Lower lobe of right lung (tissue), 2 donors: ENCODE results near the gene TSPAN5. TPM values are rescaled to one million over a fixed set of nuclear protein-coding genes. Genes with fewer than 3 reads are reported as not detected.

Source experiments
- ATAC-seq, 2 donors: fragments of 200-7000 bp; cut with Tn5 transposase; one replicate each; pipeline ENCODE4 v1.9.1; 2020 to 2022; ENCODE audit warnings: mild to moderate bottlenecking in 2 of 2, moderate library complexity in 2 of 2
- DNase-seq: peaks from one replicate; pipeline ENCODE4 v3.0.0-alpha.2; 2020
- H3K27ac ChIP-seq: fragments of 200-600 bp; one replicate; pipeline ENCODE4 v1.8.0; 2022
- H3K27me3 ChIP-seq: fragments of 200-600 bp; one replicate; pipeline ENCODE4 v1.8.0; 2022; ENCODE audit warnings: low read depth
- H3K36me3 ChIP-seq: fragments of 200-600 bp; one replicate; pipeline ENCODE4 v1.8.0; 2022; ENCODE audit warnings: mild to moderate bottlenecking
- H3K4me1 ChIP-seq: fragments of 200-600 bp; one replicate; pipeline ENCODE4 v1.8.0; 2022
- H3K4me3 ChIP-seq: fragments of 200-600 bp; one replicate; pipeline ENCODE4 v1.8.0; 2022; ENCODE audit warnings: mild to moderate bottlenecking
- H3K9me3 ChIP-seq: fragments of 200-600 bp; one replicate; pipeline ENCODE4 v1.8.0; 2022
- CTCF ChIP-seq: fragments of 200-600 bp; IDR thresholded peaks from one replicate; pipeline ENCODE4 v1.8.0; 2022; ENCODE audit warnings: antibody characterized with exemption, mild to moderate bottlenecking
- intact Hi-C: fragments of 100-400 bp; cut with DNase I; formaldehyde crosslinking; loops from one replicate; pipeline ENCODE4 v1.11.0; 2022
- total RNA-seq: library from RNA; stranded (reverse); fragmentation: NEBNext Ultra II Directional; extraction: Animal tissue kit (Norgen Biotek cat#: 25700); gene quantifications from one replicate; pipeline ENCODE4 v1.2.1, GENCODE V29; 2021
- donor health status: DM: no; HTN: yes; CAD: no; lungs with severe emphysema.

TSPAN5 gene
- total RNA-seq, 1 donor from 2014 or later, result 5.7 TPM

GRCh38 chr4:98544818-98545414 lies 113.5 kb downstream of the TSPAN5 start:
- no peak for TF ChIP-seq CTCF
- ATAC-seq, result no peak
- no peak overlapping the region for H3K4me3 ChIP-seq
- H3K4me1 ChIP-seq, result no peaks in the 10 kb centered on the region
- no peaks in the 10 kb centered on the region for H3K36me3 ChIP-seq
- no peak overlapping the region for H3K27ac ChIP-seq
- intact Hi-C loops, result no loop called here
- no peaks in the 10 kb centered on the region for H3K27me3 ChIP-seq
- DNase-seq, result no peak
- no peaks in the 10 kb centered on the region for H3K9me3 ChIP-seq

DNA sequence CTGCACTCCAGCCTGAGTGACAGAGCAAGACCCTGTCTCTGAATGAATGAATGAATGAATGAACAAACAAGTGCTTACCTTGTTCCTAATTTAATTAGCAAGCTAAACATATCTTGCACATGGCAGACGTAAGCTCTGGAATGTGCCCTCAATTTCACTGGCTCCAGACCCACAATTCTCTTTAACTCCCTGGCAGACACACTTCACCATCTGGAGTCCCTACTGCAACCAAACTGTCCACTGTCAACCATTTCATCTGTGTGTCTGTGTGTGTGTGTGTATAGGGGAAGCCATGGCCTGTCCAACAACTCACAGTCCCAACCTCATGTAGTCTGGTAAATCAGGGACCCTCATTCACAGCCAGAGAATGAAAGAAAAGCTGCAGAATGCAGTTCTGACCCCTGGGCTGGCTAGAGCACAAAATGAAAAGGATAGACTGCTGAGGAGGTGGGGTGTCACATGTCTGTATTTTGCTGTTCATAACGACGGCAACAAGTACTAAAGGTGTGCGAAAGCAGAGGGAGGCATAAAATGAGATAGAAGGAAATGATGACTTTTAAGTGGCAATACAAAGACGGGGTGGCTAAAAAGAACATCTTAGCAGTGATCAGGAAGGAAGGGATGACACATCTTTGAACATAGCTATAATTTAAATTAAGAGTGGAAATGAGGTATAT lies 114.1 kb downstream of the TSPAN5 start:
- Histone ChIP-seq H3K9me3 (no peaks in the 10 kb centered on the region), H3K27me3 (no peaks in the 10 kb centered on the region), H3K27ac (no peak overlapping the region), H3K4me3 (no peak overlapping the region), H3K4me1 (no peaks in the 10 kb centered on the region), H3K36me3 (no peaks in the 10 kb centered on the region)
- intact Hi-C loops, result no loop called here
- no peak for TF ChIP-seq CTCF
- no peak for ATAC-seq
- no peak for DNase-seq

GRCh38 chr4:98542011-98542410 lies 116.4 kb downstream of the TSPAN5 start:
- no peaks in the 10 kb centered on the region for H3K36me3 ChIP-seq
- H3K9me3 ChIP-seq, result no peaks in the 10 kb centered on the region
- no peak overlapping the region for H3K4me3 ChIP-seq
- DNase-seq (no peak), ATAC-seq (no peak)
- H3K4me1 ChIP-seq, result no peaks in the 10 kb centered on the region
- no peak for TF ChIP-seq CTCF
- no peaks in the 10 kb centered on the region for H3K27me3 ChIP-seq
- intact Hi-C loops, result no loop called here
- H3K27ac ChIP-seq, result no peak overlapping the region

DNA sequence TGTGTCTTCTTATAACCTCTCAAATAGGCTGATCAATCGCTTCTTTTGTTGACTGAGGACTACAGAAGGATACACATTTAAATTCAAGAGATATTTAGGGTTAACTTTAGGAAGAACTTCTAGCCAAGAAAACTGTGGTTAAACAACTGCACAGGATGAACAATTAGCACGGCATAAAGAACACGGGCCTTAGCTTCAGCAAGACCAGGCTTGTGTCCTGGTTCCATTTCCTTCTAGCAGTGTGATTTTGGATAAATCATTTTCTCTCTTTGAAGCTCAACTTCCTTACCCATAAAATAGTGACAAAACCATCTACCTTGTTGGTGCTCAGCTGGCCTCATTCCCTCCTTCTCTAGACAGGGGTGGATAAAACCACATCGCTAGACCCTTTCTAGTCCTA lies 117.6 kb downstream of the TSPAN5 start:
- no peak for TF ChIP-seq CTCF
- DNase-seq, result no peak
- Histone ChIP-seq H3K27ac (no peak overlapping the region), H3K9me3 (no peaks in the 10 kb centered on the region), H3K4me1 (no peaks in the 10 kb centered on the region), H3K36me3 (no peaks in the 10 kb centered on the region), H3K4me3 (no peak overlapping the region), H3K27me3 (no peaks in the 10 kb centered on the region)
- no peak for ATAC-seq
- intact Hi-C loops, result no loop called here

DNA sequence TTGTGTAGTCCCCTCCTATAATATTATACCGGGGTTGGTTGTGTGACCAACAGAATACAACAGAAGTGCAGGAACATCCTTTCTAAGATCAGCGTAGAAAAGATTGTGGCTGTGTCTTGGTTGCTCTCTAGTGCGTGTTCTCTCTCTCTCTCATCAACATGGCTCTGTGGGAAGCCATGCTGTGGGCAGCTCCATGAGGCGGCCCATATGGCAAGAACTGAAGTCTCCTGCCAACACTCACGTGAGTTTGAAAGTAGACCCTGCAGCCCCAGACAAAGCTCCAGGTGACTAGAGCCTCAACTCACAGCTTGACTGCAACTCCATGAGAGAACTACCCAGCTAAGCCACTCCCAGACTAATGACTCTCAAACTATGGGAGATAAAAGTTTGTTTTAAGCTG lies 118.7 kb downstream of the TSPAN5 start:
- intact Hi-C loops, result no loop called here
- no peak for TF ChIP-seq CTCF
- no peak overlapping the region for H3K4me3 ChIP-seq
- H3K9me3 ChIP-seq, result no peaks in the 10 kb centered on the region
- ATAC-seq (no peak), DNase-seq (no peak)
- H3K4me1 ChIP-seq, result no peaks in the 10 kb centered on the region
- H3K27me3 ChIP-seq, result no peaks in the 10 kb centered on the region
- no peak overlapping the region for H3K27ac ChIP-seq
- H3K36me3 ChIP-seq, result no peaks in the 10 kb centered on the region
